GM18868 (cell line): Measurements from ENCODE around the gene CNTNAP2.
"Not testable (repeated sequence)": the region's sequence is repeated elsewhere in the genome, so short reads cannot be mapped to it uniquely, and the experiment has no call there.

Experiments used
- ATAC-seq: cut with Tn5 transposase; IDR thresholded peaks from one replicate; pipeline ENCODE4 v1.9.1; 2021; ENCODE audit warnings: mild to moderate bottlenecking, moderate library complexity; ENCODE audit not compliant: unreplicated experiment

The CNTNAP2 gene

DNA sequence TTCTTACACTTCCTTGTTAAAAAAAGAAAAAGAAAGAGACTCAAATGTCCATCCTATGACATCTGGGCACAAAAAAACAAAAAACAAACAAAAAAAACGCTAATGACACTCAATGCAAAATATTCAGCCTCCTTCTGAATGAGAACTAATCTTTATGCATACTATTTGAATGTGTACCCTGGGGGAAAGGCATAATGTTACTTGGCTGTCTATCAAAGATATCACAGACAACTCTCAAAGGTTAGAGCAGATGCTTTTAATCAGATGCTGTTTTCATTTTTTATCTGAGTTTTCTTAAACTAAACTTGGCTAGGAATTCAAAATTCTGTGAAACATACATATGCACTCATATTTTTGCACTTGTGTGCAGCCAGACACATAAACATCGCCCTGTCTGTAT is 745.8 kb downstream of the CNTNAP2 start:
- no peak for ATAC-seq

DNA sequence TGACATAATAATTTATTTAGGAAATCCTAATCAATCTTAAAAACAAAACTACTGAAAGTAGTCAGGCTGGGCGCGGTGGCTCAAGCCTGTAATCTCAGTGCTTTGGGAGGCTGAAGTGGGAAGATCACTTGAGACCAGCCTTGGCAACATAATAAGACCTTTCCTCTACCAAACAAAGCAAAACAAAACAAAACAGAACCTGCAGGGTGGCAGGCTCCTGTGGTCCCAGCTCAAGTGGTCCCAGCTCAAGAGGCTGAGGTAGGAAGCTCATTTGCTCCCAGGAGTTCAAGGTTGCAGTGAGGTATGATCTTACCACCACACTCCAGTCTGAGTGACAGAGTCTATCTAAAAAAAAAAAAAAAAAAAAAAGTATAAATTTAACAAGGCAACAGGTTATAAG is 748.0 kb downstream of the CNTNAP2 start:
- ATAC-seq: no peak

DNA sequence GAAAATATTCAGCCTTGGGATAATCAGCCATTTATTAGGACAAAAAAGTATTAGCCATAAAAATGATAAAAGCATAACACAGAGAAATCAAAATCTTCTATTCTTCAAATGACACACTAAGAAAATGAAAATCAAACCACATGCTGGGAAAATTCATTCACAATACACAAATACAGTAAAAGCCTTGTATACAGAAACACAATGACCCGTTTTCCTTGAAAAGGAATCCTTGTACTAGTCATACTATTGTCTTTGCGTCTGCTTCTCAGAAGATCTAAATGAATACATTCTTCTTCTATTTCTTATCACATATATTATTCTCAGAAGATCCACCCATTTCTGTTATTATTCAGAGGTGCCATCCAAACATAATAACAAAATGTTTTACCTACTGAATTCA is 749.1 kb downstream of the CNTNAP2 start:
- no peak for ATAC-seq

DNA sequence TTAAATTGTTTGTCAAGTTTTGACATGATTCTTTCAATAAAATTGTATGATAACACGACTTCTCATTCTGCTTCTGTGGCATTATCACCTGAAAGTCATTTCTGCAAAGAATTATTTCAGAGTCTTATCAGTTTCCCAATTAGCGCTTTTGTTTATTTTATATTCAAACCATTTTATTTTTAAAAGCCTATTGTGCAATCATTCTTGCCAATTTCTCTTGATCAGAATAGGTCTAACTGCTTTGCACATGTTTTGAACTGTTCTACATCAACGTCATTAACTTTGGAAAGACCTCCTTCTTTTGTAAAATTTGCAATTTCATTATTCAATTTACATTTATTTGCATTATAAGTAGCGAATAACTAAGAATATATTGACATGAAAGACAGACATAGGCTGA is 758.1 kb downstream of the CNTNAP2 start:
- ATAC-seq: no peak

DNA sequence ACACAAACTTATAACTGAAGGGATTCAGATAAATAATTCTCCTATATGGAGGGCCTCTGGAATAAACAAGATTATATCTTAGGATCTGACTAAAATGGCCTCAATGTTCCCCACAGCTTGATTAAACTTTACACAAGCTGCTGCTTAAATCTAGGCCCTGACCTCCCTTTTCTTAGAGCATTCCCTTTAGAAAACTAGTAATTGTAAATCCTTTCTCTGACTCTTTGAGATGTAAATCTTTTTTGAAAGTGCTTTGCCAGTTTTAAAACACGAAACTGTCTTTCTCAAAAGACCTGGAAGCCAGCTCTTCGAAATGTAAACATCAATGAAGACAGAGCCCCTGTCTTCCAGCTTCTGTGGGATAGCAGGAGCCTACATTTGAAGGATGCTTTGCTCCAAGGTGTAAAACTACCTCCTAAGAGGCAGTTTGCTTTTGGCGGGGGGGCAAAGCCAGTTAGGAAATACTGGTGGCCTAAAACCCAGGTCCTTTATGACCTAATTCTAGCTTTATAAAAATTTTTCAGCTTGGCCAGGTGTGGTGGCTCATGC is 758.7 kb downstream of the CNTNAP2 start:
- ATAC-seq: no peak

DNA sequence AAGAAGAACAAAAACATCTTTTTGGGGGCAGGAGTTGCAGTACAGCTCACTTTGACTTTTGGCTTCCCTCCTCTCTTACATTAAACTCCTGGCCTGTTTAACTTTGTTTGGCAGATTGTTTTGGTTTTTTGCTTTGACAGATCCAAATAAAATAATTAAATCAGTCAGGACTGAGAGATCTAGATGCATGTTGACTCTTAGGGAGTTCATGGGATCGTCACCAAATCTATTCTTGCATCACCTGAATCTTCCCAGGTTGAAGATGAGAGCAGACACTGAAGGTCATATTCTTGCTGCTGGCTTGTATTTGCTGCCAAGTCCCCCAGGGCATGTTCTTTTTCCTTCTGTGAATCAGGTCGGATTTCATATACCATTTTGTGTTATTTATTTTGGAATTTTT is 759.4 kb downstream of the CNTNAP2 start:
- no peak for ATAC-seq

DNA sequence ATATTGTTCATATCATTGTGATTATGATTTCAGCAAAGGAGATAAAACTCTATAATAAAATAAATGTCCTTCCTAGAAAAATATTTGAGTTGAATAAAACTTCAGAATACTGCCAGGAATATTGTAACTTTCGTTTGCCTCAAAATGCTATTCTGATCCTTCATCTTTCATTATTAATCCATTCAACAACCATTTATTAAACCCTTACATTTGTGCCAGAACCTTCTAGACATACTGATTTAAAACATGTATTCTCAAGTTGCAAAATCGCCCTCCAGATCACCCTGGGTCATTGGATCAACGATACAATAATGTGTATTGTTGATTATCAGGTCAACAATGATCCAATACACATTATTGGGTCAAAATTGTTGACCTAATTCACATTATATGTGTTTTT is 759.8 kb downstream of the CNTNAP2 start:
- ATAC-seq: no peak

DNA sequence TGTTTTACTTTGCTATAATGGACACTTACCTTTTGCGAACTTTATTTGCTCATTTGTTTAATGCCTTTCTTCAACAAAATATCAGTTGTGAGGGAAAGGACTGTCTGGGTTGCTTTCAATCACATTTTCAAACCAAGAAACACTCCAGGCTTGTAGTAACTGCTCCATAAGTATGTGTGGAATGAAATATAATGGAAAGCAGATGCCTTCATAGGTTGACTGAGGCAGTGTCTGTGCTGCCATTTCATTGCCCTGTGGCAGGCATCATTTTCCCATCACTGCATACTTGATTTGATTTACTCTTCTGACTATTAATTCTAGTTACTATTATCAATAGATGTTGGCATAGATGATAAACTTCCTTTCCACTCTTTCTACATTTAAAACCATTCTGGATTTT is 762.3 kb downstream of the CNTNAP2 start:
- no peak for ATAC-seq

DNA sequence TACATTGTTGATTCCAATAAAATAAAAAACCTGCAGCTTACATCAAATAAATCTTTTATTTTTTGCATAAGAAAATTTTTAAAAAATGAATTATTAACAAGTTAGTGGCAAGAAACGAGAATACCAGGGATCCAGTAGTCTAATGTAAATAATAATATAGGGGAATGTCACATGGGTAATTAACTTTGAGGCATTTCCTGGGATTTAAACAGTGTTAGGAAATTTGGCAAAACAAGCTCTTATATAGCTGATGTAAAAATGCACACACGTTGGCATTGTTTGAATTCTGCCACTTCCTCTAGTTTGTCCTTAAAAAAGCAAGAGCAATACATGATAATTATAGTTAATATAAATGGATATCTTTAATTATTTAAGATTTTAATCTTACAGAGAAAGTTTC is 768.6 kb downstream of the CNTNAP2 start:
- no peak for ATAC-seq

DNA sequence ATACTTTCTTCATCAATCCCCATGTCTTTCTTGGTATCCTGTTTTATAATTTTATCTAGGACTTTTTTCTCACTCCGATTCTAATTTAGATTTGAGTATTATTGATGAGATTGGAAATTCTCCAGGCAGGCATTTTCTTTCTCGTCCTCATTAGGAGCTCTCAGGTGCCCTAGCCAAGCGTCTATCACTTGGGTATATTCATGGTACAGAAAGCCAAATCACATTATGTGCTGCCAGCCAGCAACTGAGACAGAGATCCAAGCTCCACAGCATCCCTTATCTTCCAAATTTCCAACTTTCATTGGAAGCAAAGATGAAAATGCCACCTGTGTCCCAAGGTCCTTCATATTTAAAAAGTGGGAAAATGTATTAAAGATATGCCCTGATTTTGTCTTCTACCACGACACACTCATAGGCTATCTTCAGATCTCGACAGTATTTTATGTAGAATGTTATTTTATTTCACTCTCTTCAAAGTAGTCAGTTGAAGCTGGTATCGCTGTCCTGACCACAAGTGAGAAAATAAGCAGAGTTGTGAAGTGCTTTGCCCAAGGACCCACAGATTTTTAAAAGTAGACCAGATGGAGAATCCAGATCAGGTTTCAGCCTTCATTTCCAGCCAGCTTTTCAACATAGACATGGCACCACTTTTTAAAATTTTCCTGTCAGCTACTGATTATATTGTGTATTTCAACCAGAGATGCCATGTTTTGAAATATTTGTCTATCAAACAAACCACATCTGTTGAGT is 773.4 kb downstream of the CNTNAP2 start:
- ATAC-seq: no peak

DNA sequence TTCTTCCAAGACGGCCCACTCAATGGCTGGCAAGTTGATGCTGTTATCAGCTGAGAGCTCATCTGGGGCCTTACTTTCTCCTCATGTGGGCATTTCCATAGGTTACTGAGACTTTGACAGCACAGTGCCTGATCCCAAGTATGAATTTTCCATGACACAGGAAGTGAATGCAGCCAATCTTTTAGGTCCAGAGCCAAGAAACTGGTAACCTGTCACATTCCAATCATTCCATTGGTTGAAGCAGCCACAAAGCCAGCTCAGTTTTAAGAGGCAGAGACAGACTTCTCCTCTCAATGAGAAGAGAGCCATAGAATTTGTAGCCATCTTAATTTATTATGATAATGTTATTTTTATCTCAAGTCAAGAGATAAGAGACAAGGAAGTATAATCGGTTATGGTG is 775.5 kb downstream of the CNTNAP2 start:
- ATAC-seq: no peak

DNA sequence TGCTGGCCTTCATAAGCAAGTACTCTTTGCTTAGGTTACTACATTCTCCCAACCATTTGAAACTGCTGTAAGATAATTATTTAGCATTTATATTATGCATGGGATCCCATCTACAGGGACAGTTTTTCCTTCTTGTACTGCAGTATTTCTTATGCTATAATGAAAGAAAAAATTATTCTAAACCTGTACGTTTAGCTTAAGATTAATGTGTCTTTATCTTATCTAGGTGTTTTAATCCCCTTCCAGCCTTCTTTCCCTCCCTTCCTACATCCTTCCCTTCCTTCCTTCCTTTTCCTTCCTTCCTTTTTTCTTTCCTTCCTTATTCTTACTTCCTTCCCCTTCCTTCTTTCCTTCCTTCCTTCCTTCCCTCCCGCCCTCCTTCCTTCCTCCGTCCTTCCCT is 778.3 kb downstream of the CNTNAP2 start:
- ATAC-seq: no peak

DNA sequence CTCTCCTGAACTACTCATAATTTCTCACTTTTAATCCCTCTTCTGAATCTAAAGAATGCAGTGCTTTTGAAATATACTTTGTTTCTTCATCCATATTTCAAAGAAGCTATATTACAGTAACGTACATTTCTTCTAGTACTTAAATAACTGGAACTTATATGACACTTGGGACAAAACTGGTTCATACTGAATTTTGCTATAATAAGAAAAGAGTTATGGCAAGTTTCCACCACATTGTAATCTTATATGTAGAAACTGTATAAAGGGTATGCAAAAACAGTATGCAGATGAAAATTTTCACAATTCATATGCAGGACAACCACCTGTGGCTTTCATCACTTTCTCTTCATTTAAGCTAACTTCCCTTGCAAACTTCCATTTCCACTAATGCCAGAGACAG is 785.7 kb downstream of the CNTNAP2 start:
- no peak for ATAC-seq

DNA sequence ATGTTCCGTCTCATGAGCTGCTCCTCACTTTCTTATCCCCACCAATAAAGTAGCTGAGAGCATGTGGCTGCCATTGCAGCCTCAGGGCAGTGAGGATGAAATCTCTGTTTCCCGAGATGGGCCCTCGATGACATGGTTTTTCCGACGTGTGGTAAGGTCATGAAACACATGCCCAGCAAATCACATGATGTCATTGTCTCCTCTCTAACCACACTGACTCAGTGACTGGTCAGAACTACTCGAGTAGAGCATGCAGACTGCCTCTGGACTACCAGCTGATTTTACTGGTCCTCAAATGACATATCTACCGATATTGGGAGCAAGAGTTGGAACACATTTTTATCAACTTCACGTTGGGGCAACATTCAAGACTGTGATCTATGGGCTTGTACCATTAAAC is 786.1 kb downstream of the CNTNAP2 start:
- ATAC-seq: no peak

DNA sequence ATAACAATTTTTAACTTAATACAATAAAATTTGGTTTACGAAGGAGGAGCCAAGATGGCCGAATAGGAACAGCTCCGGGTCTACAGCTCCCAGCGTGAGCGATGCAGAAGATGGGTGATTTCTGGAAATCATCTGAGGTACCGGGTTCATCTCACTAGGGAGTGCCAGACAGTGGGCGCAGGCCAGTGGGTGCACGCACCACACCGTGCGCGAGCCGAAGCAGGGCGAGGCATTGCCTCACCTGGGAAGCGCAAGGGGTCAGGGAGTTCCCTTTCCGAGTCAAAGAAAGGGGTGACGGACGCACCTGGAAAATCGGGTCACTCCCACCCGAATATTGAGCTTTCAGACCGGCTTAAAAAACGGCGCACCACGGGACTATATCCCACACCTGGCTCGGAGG is 789.1 kb downstream of the CNTNAP2 start:
- ATAC-seq: not testable (repeated sequence)

DNA sequence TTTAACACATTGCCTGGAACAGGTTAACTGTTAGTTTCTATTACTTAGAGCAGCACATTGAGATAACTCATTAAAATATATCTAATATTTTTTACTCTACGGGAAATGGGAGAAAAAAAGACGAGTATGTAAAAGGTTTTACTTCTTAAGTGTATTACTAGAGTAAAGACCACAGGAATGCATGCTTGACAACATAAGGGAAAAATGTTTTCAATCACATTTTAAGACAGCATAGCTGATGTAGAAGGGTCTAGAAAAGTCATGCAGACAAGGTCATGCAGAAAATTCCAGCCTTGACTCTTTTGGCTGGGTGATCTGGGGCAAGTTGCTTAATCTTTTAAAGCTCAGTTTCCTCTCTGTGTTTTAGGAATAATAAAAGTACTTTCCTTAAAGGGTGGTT is 806.2 kb downstream of the CNTNAP2 start:
- no peak for ATAC-seq

DNA sequence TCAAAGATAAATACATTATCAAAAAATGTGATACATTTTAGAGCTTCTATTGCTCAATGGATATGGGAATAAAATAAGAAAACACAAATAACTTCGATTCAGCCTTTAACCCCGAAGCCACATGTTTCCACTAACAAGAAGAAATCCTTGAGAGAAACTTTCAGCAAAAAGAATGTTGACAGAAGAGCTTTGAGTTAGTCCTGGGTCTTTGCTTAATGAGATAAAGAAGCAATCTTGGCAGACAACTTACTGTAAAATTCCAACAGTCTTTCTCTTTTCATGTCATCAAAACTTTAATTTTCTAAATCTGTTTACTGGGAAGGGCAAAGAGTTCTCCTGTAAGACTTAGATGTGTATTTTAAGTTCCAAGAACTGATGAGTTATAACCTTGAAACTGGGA is 810.2 kb downstream of the CNTNAP2 start:
- no peak for ATAC-seq

DNA sequence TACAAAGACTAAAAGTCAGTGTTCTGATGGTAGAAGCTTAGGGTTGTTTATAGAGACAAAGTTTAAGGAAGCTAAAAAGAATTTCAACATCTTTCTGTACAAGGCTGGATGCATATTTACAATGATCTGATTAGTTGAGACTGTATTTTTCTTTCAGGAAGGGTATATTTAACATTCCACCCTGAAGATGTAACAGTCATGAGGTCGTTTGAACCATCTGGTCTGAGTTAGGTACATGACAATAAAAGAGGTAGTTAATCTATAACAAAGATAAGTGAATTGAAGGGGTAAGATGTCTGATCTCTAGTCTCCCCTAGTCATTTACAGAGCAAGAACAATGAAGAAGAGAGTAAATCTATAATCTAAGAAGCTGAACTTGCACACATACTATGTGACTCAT is 821.2 kb downstream of the CNTNAP2 start:
- ATAC-seq: no peak

DNA sequence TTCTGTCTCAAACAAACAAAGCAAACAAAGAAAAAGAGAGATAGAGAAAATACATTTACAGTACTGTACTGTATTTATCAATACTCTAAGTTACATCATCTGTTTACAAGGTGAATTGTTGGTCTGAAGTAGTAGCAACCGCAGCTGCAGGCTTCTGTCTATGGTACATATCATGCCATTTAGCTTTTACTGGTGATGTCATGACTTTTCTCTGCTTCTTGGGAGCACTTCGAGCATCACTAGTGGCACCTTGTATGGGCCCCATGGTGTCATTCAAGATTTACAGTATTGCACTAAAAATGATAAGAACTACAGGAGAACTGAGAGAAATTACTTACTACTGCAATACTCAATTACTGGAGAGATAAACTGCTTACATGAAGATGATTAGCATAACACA is 826.9 kb downstream of the CNTNAP2 start:
- no peak for ATAC-seq

DNA sequence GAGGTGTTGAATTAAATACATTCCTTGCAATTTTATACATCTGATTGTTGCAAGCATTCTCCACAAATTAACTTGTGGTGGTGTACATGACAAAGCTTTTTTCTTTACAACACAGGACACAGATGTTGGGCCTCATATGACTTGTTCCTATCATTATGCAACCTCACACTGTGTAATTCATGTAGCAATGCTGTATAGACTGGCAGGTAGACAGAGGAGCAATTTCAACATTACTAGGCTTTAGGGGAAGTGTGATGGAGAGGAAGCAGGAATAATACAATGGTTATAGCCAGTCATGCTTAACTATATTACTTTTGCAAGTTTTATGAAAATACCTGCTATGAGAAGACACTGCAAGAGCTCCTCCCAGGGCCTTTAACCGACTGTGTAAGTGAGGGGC is 832.1 kb downstream of the CNTNAP2 start:
- ATAC-seq: no peak

DNA sequence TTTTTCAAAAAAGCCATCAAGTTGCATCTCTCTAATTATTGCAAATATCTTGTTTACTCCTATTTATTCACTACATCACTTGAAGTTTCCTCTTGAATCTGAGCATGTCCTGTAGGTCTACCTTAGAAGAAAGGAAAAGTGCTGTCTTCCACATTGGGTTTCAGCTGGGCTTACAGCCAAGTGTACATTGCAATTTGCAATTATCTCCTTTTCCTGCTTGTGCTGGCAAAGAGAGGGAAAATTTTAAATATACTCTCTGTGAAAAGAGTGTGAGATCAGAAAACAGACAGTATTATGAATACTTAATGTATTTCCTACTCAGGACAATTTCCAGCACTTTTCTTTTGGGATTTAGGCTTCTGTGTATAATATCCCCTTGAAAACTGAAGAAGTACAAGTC is 839.7 kb downstream of the CNTNAP2 start:
- ATAC-seq: no peak

DNA sequence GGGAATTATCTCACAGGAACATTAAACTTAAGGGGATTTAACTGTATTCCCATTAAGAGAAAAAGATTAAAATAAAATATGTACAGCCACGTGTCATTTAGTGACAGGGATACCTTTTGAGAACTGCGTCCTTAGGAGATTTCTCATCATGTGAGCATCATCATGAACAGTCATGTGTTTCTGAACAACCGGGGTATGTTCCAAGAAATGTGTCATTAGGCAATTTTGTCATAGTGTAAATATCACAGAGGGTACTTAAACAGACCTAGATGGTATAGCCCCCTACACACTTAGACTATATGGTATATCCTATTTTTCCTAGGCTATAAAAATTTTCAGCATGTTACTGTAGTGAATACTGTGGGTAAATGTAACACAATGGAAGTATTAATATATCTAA is 840.3 kb downstream of the CNTNAP2 start:
- no peak for ATAC-seq

DNA sequence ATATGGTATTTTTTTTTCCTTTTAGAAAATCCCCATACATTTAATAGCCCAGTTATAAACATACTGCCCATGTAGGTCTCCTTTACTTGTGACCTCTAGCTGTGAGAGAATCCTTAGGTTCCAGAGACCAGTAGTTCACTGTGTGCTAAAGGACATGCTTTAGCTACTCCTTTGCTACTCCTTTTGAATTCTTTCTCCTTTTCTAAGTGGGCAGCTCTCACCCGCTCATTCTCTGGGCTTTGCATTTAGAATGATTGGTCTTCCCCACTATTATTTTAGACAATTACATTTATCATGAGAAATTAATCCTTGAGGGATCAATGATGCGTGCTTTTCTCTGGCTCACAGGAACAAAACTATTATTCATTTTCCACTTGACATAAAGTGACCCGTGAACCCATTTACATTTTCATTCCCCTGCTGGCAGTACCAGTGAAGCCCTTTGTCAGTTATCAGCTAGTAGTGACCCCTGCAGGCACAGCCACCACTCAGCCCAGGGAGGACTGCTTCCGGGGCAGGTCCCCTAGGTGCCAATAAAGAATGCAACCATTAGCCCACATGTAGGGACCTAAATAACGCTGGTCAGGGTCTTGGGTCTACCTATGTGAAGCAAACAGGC is 844.3 kb downstream of the CNTNAP2 start:
- ATAC-seq: no peak
